ENCODE data around the gene CHL1. TPM values are rescaled to one million over a fixed set of nuclear protein-coding genes. Genes with fewer than 3 reads are reported as not detected.

Gene CHL1
- total RNA-seq, 1 donor from 2014 or later, result 36.4 TPM

- no peak for DNase-seq (ENCODE audit: low spot score)
Observed at GRCh38 chr3:399647-400046, 203.1 kb downstream of the CHL1 start.

DNA sequence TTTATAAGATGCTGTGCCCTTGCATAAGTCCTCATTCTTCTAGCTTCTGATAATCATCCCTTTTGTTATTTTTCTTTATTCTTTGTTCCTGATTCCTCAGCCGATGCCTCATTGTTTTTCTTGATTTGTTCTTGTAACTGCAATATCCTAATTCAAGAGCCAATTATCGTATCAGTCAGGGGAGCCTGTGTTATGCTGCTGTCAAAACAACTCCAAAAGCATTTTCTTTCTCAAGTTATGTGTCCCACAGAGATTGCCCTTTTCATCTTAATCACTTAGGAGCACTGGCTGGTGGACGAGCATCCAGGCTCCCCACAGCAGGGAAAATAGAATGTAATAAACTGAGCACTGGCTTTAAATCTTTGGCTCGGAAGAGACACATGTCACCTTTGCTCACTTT lies 207.3 kb downstream of the CHL1 start:
- no peak for DNase-seq (ENCODE audit: low spot score)

GRCh38 chr3:409011-409410 lies 212.4 kb downstream of the CHL1 start:
- DNase-seq (ENCODE audit: low spot score), result no peak

DNA sequence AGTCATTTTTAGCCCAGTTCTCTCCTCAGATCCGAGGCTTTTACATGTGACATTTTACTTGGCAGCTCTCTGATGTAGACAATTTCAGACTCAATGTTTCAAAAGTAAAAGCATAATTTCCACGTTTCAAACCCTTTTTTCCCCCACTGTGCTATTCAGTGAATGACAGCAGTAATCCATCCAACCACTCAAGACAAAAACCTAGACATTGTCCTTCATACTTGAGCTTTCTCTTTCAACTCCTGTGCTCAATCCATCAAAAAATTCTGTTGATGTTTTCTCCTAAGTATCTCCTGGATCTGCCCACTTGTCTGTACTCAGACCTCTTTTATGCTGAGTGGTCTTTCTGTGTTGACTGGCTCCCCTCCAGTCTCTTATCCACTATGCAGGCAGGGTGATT lies 214.7 kb downstream of the CHL1 start:
- no peak for DNase-seq (ENCODE audit: low spot score)

GRCh38 chr3:414063-414462 lies 217.5 kb downstream of the CHL1 start:
- no peak for DNase-seq (ENCODE audit: low spot score)

DNA sequence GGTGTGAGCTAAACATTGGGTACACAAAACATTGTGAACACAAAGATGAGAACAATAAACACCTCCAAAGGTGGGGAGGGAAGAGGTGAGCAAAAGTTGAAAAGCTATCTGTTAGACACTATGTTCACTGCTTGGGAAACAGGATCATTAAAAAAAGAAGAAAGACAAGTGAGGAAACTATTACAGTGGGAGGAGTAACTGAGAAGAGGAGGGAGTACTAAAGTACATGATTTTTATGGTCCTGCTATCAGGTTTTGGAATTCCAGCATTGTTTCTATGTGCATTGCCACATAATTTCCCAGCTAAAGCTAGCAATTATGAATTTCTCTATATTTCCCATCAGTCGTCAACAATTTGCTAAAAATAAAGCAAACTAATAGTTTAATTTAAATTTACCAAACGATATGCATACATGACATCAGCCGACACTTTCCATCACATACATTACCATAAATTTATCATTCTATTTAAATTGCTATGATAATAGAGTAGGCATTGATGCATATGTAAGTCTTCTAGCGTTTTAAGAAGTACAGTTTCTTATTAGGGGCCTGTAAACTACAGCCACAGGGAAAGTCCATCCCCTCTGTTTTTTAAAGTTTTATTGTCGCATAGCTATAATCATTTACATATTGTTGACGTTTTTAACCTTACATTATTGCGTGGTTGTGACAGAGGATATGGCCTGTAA lies 221.8 kb downstream of the CHL1 start:
- DNase-seq (ENCODE audit: low spot score), result no peak

- DNase-seq (ENCODE audit: low spot score), result no peak
Observed at GRCh38 chr3:420584-420983, 224.0 kb downstream of the CHL1 start.

DNA sequence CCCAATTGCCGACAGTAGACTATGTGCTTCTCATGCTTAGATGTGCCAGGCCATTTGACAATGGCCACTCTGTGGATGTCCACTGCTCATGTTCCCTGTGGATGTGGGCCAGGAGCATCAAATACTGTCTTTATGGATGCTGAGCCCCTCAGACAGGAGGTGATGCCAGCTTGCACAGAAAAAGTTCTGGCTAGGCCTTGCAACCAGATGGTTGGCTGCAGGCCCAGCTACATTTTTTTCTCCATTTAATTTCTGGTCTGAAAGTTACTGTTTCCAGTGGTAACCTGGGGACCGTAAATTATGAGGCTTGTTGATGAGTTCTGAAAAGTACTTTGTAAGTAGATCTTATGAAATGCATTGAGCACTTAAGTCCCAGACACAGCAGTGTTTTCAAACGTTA lies 228.5 kb downstream of the CHL1 start:
- DNase-seq (ENCODE audit: low spot score), result no peak

- no peak for DNase-seq (ENCODE audit: low spot score)
Observed at GRCh38 chr3:426072-426471, 229.5 kb downstream of the CHL1 start.

- no peak for DNase-seq (ENCODE audit: low spot score)
Observed at GRCh38 chr3:427128-427527, 230.6 kb downstream of the CHL1 start.

- no peak for DNase-seq (ENCODE audit: low spot score)
Observed at GRCh38 chr3:430186-430585, 233.6 kb downstream of the CHL1 start.

DNA sequence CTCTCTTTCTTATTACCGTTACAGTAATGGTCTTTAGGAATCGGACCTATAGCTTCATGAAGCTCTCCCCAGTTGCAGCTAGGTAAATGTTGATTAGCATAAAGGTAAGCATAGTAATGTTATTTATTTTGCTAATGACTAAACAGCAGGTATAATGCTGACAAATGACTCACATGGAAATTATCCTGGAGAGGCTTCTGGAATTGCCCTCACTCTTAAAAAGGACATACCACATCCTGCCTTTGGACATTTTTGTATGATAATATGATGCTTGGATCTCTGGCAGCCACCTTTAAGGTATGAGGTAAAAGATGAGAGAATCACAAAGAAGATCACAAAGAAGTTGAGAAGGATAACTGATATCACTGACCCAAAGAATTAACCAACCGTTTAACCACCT lies 238.6 kb downstream of the CHL1 start:
- DNase-seq (ENCODE audit: low spot score), result no peak

- no peak for DNase-seq (ENCODE audit: low spot score)
Observed at GRCh38 chr3:436053-436452, 239.5 kb downstream of the CHL1 start.

GRCh38 chr3:440826-441225 lies 244.3 kb downstream of the CHL1 start:
- DNase-seq (ENCODE audit: low spot score), result no peak

GRCh38 chr3:445960-446359 lies 249.4 kb downstream of the CHL1 start:
- no peak for DNase-seq (ENCODE audit: low spot score)

- no peak for DNase-seq (ENCODE audit: low spot score)
Observed at GRCh38 chr3:447671-448070, 251.1 kb downstream of the CHL1 start.

- no peak for DNase-seq (ENCODE audit: low spot score)
Observed at GRCh38 chr3:449711-450110, 253.1 kb downstream of the CHL1 start.

DNA sequence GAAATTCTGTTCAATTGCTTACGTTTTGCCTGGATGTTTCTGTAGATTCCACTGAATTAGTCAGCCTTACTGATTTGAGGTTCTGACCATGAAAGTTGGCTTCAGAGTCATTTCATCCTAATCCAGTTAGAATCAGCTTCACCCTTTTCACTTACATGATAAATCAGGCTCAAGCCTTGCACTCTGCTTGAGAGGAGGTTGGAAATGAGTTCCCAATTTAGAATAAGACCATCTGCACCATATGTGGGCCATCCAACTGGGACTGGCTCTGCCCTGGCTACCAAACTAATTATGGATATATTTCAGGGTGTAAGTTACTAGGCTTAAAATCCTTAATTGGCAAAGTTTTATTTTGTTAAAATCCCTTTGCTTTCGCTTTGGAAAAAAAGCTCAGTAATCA lies 255.7 kb downstream of the CHL1 start:
- no peak for DNase-seq (ENCODE audit: low spot score)

GRCh38 chr3:453106-453505 lies 256.5 kb downstream of the CHL1 start:
- DNase-seq (ENCODE audit: low spot score), result no peak

DNA sequence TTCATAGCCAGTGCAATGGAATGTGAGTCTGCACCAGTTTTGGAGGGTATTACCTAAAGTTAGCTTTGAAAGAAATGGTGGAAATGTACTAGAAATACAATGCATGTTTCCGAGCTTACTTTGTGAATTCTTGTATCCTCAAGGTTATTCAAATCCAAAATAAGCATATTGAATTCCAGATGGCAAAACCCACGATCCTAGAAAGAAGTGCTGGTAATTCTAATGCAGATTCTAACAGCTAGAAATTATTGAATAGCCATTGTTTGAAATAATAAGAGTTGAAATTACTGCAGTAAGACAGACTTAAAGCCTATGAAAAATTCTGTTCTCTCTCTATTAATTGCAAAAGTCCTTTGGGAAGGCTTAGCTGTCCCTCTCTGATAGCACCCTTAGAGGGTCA lies 258.4 kb downstream of the CHL1 start:
- no peak for DNase-seq (ENCODE audit: low spot score)

- no peak for DNase-seq (ENCODE audit: low spot score)
Observed at GRCh38 chr3:458124-458523, 261.6 kb downstream of the CHL1 start.

DNA sequence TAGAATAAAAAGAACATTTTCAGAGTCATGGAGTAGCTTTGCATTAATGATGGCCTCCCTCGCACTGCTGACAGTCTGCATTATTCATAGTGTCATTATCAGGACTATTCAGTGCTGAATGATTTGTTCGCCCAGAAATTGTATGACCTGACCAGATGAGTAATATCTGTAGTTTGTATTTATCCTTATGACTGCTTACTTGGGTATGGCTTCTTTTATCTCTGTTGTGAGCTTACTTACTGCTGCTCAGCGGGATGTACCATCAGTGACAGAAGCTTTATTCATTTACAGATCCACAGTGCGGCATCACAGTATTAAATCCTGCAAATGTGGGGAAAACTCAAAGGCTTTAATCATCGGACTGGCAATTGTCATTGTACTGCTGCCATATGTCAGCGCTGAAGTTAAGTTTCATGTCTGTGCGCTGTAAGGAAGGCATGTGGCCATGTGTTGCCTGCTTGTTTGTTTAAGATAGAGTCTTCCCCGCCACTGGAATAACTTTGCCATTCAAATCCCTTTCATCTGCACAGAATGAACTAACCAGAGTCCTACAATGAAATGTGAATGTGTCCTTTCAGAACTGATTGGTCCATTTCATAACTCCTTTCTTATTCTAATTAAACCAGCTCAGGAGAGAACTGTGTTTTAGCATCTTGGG lies 262.2 kb downstream of the CHL1 start:
- DNase-seq (ENCODE audit: low spot score), result no peak

All from mesenteric fat pad (tissue), 1 donor.